DMS 273 treated with DMSO at 0.1 percent for 48 hours (cell line): ENCODE results near the gene BMP7.
"Not testable (repeated sequence)": the region's sequence is repeated elsewhere in the genome, so short reads cannot be mapped to it uniquely, and the experiment has no call there.

Experiments
- DNase-seq: peaks from one replicate; lab custom pipeline; 2025; lab: John Stamatoyannopoulos, UW

Gene BMP7

DNA sequence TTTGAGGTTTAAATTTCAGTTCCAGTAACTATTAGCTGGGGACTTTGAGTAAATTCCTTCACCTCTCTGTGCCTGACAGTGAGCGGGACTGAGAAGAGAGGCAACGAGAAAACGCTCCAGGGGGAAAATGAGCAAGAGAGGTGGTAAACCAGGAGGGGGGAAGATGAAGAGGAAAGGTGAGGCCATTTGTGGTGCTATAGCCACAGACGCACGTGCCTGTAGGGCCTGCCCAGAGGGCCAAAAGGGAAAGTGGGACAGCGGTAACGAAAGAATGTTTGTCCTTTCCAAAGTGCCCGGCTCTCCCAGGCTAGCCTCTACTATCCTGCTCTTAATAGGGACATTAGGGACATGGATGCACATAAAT is 99.2 kb downstream of the BMP7 start:
- no peak for DNase-seq

GRCh38 chr20:57166568-57167291 is 99.7 kb downstream of the BMP7 start:
- no peak for DNase-seq

GRCh38 chr20:57165427-57166004 is 100.9 kb downstream of the BMP7 start:
- DNase-seq: no peak

DNA sequence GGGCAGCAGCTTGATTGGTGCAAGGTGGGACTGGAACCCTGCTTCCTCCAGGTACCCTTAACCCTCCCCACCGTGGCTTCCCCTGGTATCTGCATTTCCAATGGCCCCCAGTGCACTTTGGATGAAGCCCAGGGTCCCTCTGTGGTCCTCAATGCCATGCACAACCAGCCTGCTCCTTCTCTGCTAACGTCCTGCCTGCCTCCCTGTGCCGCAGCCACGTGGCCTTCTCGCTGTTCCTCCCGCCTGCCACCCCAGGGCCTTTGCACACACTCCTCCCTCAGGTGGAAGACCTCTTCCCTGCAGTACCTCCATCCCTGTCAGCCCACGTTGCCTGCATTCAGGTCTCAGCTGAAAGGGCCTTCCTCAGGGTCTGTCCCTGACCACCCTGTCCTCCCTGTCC is 101.6 kb downstream of the BMP7 start:
- DNase-seq: no peak

DNA sequence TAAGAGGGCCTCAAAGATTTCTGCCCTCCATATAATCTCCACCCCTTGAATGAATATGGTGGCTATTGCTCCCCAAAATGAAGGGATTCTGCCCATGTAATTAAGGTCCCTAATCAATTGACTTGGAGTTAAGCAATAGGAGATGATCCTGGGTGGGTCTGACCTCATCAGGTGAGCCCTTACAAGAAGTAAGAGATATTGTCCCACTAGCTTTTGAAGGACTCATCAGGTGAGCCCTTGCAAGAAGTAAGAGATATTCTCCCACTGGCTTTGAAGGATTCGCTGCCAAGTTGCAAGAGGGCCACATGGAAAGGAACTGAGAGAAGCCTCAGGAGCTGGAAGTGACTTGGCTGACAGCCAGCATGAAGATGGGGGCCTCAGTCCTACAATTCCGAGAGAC is 103.4 kb downstream of the BMP7 start:
- no peak for DNase-seq

DNA sequence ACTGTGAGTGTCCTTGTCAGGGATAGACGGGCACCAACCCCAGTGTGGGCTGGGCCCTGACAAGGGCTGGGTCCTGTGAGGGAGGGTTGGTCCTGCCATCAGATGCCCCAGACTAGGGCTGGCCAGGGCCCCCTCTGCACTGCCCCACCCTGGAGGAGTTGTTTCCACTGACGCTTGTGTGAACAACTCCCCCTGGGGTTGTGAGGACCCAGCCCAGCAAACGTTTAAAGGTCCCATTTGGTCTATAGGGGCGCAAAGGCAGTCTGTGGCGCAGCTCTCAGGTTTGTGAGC is 104.1 kb downstream of the BMP7 start:
- no peak for DNase-seq

DNA sequence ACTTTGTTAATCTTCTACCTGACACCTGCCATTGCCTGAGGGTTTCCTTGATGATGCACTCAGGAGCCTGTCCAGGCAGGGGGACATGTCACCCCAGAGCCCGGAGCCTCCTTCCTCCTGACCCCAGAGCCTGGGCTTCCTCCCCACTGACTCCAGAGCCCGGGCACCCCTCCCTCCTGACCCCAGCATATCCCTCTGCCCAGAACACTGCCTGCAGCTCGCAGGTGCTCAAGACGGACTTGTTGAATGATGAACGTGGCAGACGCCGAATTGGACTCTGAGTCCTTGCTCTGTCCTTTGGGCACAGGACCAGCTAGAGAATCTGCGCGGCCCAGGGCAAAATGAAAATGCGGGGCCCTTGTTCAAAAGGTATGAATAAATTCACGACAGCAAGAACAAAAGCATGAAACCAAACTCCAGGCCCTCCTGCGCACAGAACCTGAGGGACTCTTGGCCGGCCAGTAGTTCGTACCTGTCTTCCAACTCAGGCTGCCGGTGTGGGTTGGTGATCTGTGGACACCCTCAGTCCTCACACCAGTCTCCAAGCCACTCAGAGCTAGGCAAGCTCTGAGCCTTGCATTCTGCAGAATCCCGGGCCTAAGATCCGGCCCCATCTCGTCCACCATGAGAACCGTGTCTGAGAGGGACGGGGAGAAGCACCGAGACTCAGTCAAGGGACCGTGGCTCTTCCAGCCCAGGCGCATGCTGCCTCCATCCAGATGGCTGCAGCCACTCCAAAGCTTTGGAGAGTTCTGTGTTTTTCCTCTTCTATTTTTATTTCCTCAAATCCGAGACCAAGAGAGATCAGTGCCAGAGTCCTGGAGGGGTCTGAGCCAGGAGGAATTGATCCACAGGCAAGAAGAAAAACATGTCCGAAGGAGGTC is 104.7 kb downstream of the BMP7 start:
- DNase-seq: no peak

DNA sequence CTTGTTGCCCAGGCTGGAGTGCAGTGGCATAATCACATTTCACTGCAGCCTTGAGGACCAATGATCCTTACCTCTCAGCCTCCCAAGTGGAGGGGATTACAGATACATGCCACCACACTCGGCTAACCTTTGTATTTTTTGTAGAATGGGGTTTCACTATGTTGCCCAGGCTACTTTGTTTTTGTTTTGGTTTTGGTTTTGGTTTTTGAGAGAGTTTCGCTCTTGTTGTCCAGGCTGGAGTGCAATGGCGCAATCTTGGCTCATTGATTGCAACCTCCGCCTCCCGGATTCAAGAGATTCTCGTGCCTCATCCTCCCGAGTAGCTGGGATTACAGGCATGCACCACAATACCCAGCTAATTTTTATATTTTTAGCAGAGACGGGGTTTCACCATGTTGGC is 105.5 kb downstream of the BMP7 start:
- DNase-seq: no peak

GRCh38 chr20:57159945-57160610 is 106.4 kb downstream of the BMP7 start:
- DNase-seq: no peak

GRCh38 chr20:57159193-57159851 is 107.1 kb downstream of the BMP7 start:
- no peak for DNase-seq

DNA sequence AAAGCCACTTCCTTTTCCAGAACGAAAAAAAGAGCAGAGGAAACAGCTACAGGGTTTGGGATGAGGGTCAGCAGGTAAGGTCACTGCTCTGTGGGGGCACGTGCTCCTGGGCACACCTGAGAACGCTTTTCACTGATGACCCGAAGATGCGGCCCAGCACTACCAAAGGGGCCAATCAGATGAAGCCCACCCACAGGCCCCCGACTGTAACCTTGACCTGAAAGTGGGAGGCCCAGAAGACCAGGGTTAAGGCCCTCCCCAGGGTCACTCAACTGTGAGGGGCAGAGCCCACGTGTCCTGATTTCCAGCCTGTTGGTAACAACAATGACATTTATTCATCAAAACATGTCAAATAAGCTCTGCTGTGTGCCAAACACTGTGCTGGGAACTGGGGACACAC is 108.0 kb downstream of the BMP7 start:
- no peak for DNase-seq

GRCh38 chr20:57157787-57158186 is 108.7 kb downstream of the BMP7 start:
- DNase-seq: not testable (repeated sequence)

DNA sequence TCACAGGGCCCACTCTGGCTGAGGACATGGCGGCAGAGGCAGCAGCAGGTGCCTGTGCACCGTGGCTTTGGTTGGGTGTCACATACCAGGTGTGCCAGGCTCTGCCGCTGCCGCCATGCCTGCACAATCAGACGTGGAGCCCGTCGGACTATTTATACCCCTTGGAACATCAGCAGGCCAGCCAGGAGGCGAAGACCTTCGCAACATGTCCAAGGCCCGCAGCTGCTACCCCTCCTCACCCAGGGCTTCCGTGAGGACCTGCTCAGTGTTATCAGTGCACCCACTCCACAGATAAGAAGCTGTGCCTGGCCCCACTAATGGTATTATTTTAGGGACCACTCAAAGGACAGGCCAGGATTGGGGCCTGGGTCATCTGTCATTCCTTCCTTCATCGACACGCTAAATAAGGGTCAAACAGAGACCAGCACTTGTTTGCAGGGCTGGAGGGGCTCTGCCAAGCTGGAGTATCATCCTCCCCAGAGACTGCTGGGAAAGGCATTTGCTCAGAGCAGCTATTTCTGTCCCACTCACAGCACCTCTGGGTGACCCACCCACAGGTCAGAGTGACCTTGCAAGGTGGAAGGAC is 109.2 kb downstream of the BMP7 start:
- DNase-seq: no peak

DNA sequence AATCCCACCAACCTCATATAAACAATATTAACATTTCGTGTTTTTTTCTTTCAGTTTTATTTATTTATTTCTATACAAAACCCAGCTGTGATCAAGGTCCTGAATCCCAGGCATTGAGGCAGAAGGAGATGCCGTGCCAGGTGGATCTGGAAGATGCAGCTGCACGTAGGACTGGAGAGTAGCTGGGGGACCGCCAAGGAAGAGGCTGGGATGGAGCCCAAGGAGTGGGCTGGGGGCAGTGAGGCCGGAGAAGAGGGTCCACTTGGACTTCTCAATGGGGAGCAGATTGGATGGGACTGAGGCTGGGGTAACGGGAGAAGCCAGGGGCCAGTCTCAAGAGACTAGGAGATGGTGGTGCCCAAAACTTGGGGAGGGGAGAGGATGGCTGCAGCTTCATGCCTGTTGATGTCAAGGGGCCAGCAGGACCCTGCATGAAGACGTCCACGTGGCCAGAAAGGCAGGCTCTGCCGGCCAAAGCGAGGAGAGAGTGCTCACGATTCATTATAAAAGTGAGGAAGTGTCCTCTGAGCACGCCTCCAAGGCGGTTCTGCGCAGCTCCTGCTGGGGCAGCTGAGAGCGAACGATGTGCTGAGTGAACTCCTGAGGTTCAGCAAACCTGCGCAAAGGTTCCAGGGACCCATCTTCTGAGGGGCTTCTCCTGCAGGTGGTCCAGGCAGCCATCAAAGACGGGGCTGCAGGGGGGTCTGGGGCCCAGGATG is 110.3 kb downstream of the BMP7 start:
- no peak for DNase-seq

DNA sequence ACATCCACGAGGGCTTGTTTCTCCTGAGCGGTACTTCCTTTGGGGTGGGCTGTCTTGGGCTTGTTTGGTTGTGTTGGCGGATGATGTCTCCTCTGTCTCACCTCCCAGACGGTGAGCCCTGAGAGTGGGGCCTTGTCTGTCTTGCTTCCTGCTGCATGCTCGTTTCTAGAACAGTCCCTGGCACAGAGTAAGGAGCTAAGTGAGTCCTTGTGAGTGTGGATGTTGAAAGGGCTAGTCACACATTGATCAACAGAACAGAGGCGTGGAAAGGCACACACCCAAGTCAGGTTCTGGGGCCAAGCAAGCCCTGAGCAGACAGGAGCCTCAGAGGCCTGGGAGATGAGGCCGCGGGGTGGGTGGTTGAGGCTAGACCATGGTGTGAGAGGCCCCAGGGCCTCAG is 111.0 kb downstream of the BMP7 start:
- no peak for DNase-seq

DNA sequence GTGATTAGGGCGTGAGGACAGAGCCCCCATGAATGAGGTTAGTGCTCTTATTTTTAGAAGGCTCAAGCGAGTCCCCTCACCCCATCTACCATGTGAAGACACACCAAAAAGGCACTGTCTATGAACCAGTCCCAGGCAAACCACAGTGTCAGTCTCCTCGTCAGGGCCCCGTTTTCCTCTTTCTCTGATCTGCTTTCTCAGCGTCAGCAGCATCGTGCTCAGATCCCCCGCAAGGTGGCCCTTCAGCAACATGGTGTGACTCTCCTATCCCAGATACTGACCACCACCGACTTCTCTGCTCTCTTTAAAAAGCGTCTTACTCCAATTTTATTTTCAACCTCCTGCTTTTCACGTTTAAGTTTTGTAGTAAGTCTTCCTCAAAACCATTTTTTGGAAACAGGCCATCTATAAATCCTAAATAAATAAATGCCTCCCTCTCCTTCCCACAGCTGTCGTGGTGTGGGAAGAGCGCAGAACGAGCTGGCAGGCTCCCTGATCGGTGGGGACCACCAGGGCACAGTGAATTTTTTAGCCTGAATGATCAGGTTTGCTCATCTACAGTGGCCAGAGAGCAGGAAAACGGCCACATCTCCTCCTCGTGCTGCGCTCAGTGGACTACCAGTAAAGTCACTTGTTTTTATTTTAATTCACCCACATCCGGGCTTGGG is 113.1 kb downstream of the BMP7 start:
- no peak for DNase-seq

- no peak for DNase-seq
These were observed 113.9 kb downstream of the BMP7 start for GRCh38 chr20:57152557-57152956.

DNA sequence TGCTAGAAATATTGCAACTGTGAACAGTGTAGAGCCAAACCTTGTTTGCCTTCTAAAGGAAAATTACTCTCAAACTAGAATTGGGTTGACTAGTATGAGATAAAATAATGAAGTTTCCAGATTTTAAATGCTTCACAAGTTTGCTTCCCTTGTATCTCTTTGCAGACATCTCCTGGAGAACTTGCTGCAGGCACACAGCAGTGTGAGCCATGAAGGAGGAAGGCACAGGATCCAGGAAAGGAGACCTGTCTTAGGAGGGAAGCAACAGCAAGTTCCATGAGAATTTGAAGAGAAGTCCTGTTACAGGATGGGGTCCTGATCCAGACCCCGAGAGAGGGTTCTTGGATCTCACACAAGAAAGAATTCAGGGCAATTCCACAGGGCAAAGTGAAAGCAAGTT is 115.9 kb downstream of the BMP7 start:
- no peak for DNase-seq

- DNase-seq: no peak
These were observed 118.2 kb downstream of the BMP7 start for GRCh38 chr20:57148263-57148662.

GRCh38 chr20:57147185-57147584 is 119.3 kb downstream of the BMP7 start:
- no peak for DNase-seq

- no peak for DNase-seq
These were observed 120.3 kb downstream of the BMP7 start for GRCh38 chr20:57146155-57146554.
